ENCODE data around the gene GALNT18.

DNA sequence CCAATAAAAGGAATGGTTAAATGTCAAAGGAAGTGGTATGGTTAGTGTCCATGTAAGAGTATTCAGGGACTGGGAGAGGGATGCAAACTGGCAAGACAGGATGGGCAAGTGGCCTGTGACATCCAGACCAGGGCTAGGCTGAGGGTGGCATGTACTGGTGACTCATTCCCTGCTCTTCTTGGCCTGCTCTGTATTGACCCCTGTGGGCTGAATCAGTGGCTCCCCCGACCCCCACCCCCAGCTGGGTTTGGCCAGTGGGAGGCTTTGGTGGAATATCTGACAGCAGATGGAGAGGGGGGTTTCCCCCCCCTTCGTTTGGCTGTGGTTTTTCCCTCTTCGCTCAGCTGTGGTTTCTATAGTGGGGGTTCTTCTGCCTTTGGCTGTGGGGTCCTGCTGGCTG, 356.5 kb downstream of the GALNT18 start:
- TF ChIP-seq POLR2AphosphoS5 (IDR thresholded peaks at IDR 0.05), result no peak
- no peak for TF ChIP-seq CTCF (IDR thresholded peaks at IDR 0.05)

All from prostate gland (tissue), 2 donors.